Neuron (in vitro differentiated cells): ENCODE measurements around the gene FIBCD1.

Source experiments
- H2AFZ ChIP-seq: one replicate; pipeline ENCODE4 v1.6.1; 2013; ENCODE audit warnings: low read depth, mild to moderate bottlenecking, inconsistent platforms, low read length, moderate library complexity
- H3K27me3 ChIP-seq: one replicate; pipeline ENCODE4 v1.6.1; 2013; ENCODE audit warnings: low read length; ENCODE audit not compliant: insufficient read depth
- H3K36me3 ChIP-seq: one replicate; pipeline ENCODE4 v1.6.1; 2013; ENCODE audit warnings: low read length; ENCODE audit not compliant: insufficient read depth
- H3K4me1 ChIP-seq: one replicate; pipeline ENCODE4 v1.6.1; 2013; ENCODE audit warnings: low read length; ENCODE audit not compliant: insufficient read depth
- H3K4me3 ChIP-seq: 2 replicates; pipeline ENCODE4 v1.5.1; 2013; ENCODE audit warnings: mild to moderate bottlenecking, low read length, moderate library complexity
- H3K9me3 ChIP-seq: one replicate; pipeline ENCODE4 v1.6.1; 2013; ENCODE audit warnings: low read length

The FIBCD1 gene

DNA sequence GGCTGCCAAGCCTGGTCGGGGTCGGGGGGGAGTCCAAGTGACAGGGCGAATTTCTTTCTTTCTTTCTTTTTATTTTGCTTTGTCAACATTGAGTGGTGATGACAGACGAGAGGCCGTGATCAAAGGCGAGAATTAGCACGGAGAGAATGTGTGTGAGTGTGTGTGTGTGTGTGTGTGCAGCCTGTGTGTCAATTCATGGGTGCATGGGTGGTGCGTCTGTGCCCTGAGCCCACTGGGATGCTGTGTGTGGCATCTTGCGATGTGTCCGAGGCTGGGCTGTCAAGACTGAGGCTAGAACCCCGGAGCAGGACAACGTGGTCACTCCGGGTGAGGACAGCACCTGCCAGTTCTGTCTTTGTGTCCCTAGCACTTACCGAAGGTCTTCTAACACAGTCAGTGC lies 4.7 kb upstream of the FIBCD1 start:
- no peak overlapping the region for H3K4me3 ChIP-seq
- no peaks in the 10 kb centered on the region for H3K9me3 ChIP-seq
- H3K36me3 ChIP-seq, result no peaks in the 10 kb centered on the region
- no peak overlapping the region for H2AFZ ChIP-seq
- H3K27me3 ChIP-seq, result peaks cover 53% of the 10 kb centered on the region
- no peaks in the 10 kb centered on the region for H3K4me1 ChIP-seq

DNA sequence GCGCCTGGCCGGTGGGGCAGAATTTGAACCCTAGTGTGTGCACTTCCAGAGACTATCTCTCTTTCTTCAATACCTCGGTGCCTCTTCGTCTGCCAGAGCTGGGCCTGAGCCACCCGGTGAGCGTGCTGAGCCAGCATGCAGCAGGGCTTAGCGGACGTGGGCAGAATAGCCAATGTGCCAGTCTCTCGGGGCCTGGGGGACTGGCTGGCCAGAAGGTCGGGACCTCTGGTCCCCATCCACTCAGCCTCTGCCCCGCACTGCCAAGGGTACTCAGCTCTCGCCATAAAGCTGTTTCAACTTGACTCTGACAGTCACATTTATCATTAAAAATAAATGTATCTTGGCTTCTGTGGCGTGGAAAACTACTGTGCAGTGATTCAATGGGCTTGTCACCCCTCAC lies 4.2 kb upstream of the FIBCD1 start:
- H3K4me3 ChIP-seq, result no peak overlapping the region
- H3K9me3 ChIP-seq, result no peaks in the 10 kb centered on the region
- H3K36me3 ChIP-seq, result no peaks in the 10 kb centered on the region
- no peaks in the 10 kb centered on the region for H3K4me1 ChIP-seq
- H2AFZ ChIP-seq, result no peak overlapping the region
- H3K27me3 ChIP-seq, result peaks cover 56% of the 10 kb centered on the region

GRCh38 chr9:130942679-130943078 lies 3.6 kb upstream of the FIBCD1 start:
- no peaks in the 10 kb centered on the region for H3K4me1 ChIP-seq
- no peak overlapping the region for H3K4me3 ChIP-seq
- H3K27me3 ChIP-seq, result peaks cover 58% of the 10 kb centered on the region
- H3K9me3 ChIP-seq, result no peaks in the 10 kb centered on the region
- no peaks in the 10 kb centered on the region for H3K36me3 ChIP-seq
- no peak overlapping the region for H2AFZ ChIP-seq

DNA sequence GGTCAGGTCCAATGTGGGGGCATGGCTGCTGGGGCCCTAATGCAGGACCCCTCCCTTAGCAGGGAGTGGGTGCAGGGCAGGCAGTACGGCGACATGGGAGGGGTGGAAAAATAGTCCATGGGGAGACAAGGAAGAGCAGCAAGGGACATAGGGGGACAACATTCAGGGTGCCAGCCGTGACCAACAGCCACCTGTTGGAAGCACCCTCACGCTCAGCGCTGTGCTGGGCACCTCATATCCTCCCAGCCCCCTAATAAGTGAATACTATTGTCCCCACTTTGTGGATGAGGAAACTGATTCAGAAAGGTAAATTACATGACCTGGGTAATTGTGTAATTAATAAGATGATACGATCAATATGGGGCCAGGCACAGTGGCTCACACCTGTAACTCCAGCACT lies 3.0 kb upstream of the FIBCD1 start:
- Histone ChIP-seq H3K4me3 (no peak overlapping the region), H3K9me3 (no peaks in the 10 kb centered on the region), H3K4me1 (peaks cover under 1% of the 10 kb centered on the region), H3K36me3 (no peaks in the 10 kb centered on the region), H3K27me3 (peaks cover 63% of the 10 kb centered on the region), H2AFZ (no peak overlapping the region)

DNA sequence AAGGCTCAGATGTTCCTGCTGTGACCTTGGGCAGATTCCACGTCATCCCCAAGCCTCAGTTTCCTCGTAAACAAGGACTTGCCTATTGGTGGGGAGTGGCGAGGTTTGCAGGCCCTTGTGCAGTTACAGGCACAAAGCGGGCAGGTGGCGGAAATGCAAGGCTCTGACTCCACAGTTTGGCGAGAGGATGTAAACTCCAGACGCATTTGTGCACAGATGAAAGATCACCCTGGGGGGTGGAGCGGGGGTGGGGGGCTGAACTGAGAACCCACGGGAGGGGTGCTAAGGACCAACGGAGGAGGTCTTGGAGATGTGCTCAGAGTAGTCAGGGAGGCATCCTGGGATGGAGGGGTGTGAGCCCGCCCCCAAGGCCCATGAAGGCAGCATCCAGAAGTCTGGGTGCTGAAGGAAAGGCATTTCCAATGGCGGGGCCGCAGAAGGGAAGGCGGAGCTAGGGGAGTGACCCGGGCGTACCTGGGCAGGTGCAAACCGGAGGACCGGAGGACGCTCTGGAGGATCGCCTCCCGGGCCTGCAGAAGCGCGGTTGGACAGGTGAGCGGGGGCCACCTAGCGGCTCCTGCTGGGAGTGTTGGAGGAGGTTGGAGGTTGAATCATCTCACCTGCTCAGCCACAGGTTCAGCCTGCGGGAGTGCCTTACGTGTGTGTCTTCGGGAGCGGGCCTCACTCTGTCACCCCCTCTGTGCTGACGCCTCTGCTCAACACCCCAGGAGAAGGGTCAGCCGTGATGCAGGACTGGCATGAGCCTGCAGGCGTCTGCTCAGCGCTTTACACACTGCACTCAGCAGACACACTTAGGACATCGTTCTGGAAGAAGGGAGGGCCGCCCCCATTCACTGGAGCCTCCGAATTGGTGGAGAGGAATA lies 1.9 kb upstream of the FIBCD1 start:
- Histone ChIP-seq H3K9me3 (no peaks in the 10 kb centered on the region), H3K4me1 (peaks cover 11% of the 10 kb centered on the region), H3K36me3 (no peaks in the 10 kb centered on the region), H3K27me3 (peaks cover 68% of the 10 kb centered on the region), H2AFZ (no peak overlapping the region), H3K4me3 (no peak overlapping the region)

- Histone ChIP-seq H3K36me3 (no peaks in the 10 kb centered on the region), H2AFZ (no peak overlapping the region), H3K27me3 (peaks cover 71% of the 10 kb centered on the region), H3K9me3 (no peaks in the 10 kb centered on the region), H3K4me3 (no peak overlapping the region), H3K4me1 (peaks cover 12% of the 10 kb centered on the region)
Observed at GRCh38 chr9:130940027-130940549, 1.0 kb upstream of the FIBCD1 start.

- peak overlapping the region; percentile 49 for H3K4me3 ChIP-seq
- H3K4me1 ChIP-seq, result peaks cover 12% of the 10 kb centered on the region
- peaks cover 71% of the 10 kb centered on the region for H3K27me3 ChIP-seq
- H2AFZ ChIP-seq, result peak overlapping the region; percentile 74
- no peaks in the 10 kb centered on the region for H3K9me3 ChIP-seq
- no peaks in the 10 kb centered on the region for H3K36me3 ChIP-seq
Observed at GRCh38 chr9:130939405-130940026, 469 bp upstream of the FIBCD1 start.

- Histone ChIP-seq H3K36me3 (no peaks in the 10 kb centered on the region), H3K9me3 (no peaks in the 10 kb centered on the region), H2AFZ (no peak overlapping the region), H3K4me3 (peak overlapping the region; percentile 49), H3K27me3 (peaks cover 70% of the 10 kb centered on the region), H3K4me1 (peaks cover 12% of the 10 kb centered on the region)
Observed at GRCh38 chr9:130938184-130938651, 829 bp downstream of the FIBCD1 start.

DNA sequence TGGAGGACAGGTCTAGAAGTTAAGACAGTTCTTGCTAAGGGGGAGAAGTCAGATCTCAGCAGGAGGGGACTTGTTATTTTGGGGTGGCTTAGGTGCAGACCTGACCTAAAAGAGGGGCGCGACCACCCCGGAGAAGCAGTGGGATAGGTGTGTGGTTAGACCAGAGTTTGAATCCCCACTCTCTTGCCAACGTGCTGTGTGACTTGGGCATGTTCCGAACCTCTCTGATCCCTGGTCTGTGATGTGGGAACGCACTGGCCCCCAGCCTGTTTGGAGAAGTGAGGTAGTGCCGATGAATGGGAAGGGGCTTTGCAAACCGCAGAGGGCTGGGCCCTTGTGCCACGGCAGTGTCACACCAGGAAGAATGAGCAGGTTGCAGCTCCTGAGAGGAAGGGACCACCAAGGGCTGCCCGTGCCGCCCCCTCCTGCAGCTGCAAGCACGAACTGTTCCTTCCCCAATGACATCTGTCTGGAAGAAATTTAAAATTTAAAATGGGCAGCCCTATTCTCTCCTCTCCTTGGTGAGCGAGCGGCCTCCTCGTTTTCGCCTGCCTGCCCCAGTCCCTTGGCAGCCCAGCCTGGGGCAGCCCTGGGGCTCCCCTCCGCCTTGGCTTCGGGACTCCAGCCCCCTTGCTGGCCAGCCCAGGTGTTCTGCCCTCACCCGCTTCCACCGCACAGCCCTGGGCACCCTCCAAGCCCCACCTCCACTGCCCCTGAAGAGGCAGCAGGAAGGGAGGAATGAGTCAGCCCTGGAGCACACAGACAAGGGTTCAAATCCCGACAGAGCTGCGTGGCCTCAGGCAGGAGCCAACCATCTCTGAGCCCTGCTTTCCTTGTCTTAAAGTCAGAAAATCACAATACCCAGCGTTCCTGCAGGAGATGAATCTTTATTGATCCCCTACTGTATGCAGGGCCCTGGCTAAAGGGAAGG lies 1.6 kb downstream of the FIBCD1 start:
- no peaks in the 10 kb centered on the region for H3K36me3 ChIP-seq
- H3K27me3 ChIP-seq, result peaks cover 70% of the 10 kb centered on the region
- no peak overlapping the region for H2AFZ ChIP-seq
- no peaks in the 10 kb centered on the region for H3K9me3 ChIP-seq
- peaks cover 12% of the 10 kb centered on the region for H3K4me1 ChIP-seq
- no peak overlapping the region for H3K4me3 ChIP-seq

- Histone ChIP-seq H3K27me3 (peaks cover 70% of the 10 kb centered on the region), H3K4me1 (peaks cover 12% of the 10 kb centered on the region)
Observed at GRCh38 chr9:130936285-130937117, 2.5 kb downstream of the FIBCD1 start.

GRCh38 chr9:130935648-130936271 lies 3.3 kb downstream of the FIBCD1 start:
- Histone ChIP-seq H3K4me1 (peaks cover 12% of the 10 kb centered on the region), H3K27me3 (peaks cover 68% of the 10 kb centered on the region), H3K36me3 (no peaks in the 10 kb centered on the region), H2AFZ (no peak overlapping the region), H3K4me3 (no peak overlapping the region), H3K9me3 (no peaks in the 10 kb centered on the region)

More at GRCh38 chr9:130936285-130937117, 2.5 kb downstream of the FIBCD1 start:
- no peak overlapping the region for H3K4me3 ChIP-seq
- H3K9me3 ChIP-seq, result no peaks in the 10 kb centered on the region
- H3K36me3 ChIP-seq, result no peaks in the 10 kb centered on the region
- H2AFZ ChIP-seq, result no peak overlapping the region
